Keratinocyte (primary cell): ENCODE data around the gene ZNF69.
"Not testable (repeated sequence)": the region's sequence is repeated elsewhere in the genome, so short reads cannot be mapped to it uniquely, and the experiment has no call there.

Experiments
- EZH2 ChIP-seq: IDR thresholded peaks from one replicate; pipeline ENCODE4 v1.6.1; 2012; ENCODE audit warnings: inconsistent platforms, mild to moderate bottlenecking, low read length, moderate library complexity
- TF ChIP-seq, protein P1 (sequence below), 3 experiments: IDR thresholded peaks in 1 of 3; conservative IDR thresholded peaks in 1 of 3; optimal IDR thresholded peaks in 1 of 3; 2 replicates in 2 of 3; 3 replicates in 1 of 3; pipeline versions ENCODE3 to v1.5.1; 2011; ENCODE audit warnings: low read length in 3 of 3, mild to moderate bottlenecking in 3 of 3, moderate library complexity in 2 of 3, control low read depth in 1 of 3, inconsistent platforms in 1 of 3; ENCODE audit not compliant: insufficient read depth in 2 of 3; ENCODE audit errors: extremely low read depth in 1 of 3

DNA sequence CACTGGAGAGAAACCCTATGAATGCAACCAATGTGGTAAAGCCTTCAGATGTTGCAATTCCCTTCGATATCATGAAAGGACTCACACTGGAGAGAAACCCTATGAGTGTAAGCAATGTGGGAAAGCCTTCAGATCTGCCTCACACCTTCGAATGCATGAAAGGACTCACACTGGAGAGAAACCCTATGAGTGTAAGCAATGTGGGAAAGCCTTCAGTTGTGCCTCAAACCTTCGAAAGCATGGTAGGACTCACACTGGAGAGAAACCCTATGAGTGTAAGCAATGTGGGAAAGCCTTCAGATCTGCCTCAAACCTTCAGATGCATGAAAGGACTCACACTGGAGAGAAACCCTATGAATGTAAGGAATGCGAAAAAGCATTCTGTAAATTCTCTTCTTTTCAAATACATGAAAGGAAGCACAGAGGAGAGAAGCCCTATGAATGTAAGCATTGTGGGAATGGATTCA, 62.1 kb downstream of the ZNF69 start:
- TF ChIP-seq, protein P1, sequence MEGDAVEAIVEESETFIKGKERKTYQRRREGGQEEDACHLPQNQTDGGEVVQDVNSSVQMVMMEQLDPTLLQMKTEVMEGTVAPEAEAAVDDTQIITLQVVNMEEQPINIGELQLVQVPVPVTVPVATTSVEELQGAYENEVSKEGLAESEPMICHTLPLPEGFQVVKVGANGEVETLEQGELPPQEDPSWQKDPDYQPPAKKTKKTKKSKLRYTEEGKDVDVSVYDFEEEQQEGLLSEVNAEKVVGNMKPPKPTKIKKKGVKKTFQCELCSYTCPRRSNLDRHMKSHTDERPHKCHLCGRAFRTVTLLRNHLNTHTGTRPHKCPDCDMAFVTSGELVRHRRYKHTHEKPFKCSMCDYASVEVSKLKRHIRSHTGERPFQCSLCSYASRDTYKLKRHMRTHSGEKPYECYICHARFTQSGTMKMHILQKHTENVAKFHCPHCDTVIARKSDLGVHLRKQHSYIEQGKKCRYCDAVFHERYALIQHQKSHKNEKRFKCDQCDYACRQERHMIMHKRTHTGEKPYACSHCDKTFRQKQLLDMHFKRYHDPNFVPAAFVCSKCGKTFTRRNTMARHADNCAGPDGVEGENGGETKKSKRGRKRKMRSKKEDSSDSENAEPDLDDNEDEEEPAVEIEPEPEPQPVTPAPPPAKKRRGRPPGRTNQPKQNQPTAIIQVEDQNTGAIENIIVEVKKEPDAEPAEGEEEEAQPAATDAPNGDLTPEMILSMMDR (optimal IDR thresholded peaks at IDR 0.05 in 1 of 3, IDR thresholded peaks at IDR 0.05 in 1 of 3, conservative IDR thresholded peaks at IDR 0.05 in 1 of 3; ENCODE audit: extremely low read depth in 1 of 3, insufficient read depth in 2 of 3, low read length in 3 of 3), result not testable (repeated sequence)
- TF ChIP-seq EZH2, result not testable (repeated sequence)
